Nephron (organoid): ENCODE measurements around the gene MTRF1.
"Not testable (repeated sequence)": the region's sequence is repeated elsewhere in the genome, so short reads cannot be mapped to it uniquely, and the experiment has no call there.

Source experiments
- H3K27ac Mint-ChIP-seq, 3 experiments: 2 replicates each; pipeline ENCODE4 v1.8.0; 2020; ENCODE audit warnings: mixed read lengths in 3 of 3, mild to moderate bottlenecking in 2 of 3, moderate library complexity in 1 of 3
- H3K27me3 Mint-ChIP-seq: 2 replicates; pipeline ENCODE4 v1.8.0; 2021; ENCODE audit warnings: low read depth, mild to moderate bottlenecking, moderate library complexity, mixed read lengths
- H3K36me3 Mint-ChIP-seq: 2 replicates; pipeline ENCODE4 v1.8.0; 2020; ENCODE audit warnings: low read depth, mixed read lengths
- H3K4me1 Mint-ChIP-seq: 2 replicates; pipeline ENCODE4 v1.8.0; 2020; ENCODE audit warnings: mixed read lengths
- H3K4me3 Mint-ChIP-seq, 3 experiments: 2 replicates each; pipeline ENCODE4 v1.8.0; 2020; ENCODE audit warnings: mild to moderate bottlenecking in 3 of 3, mixed read lengths in 3 of 3, moderate library complexity in 2 of 3
- H3K9me3 Mint-ChIP-seq: 2 replicates; pipeline ENCODE4 v1.8.0; 2020; ENCODE audit warnings: mixed read lengths
- CTCF ChIP-seq, 3 experiments: fragments of 200-600 bp; sonication (generic); IDR thresholded peaks; one replicate each; pipeline ENCODE4 v1.5.0; 2021; ENCODE audit warnings: antibody characterized with exemption in 3 of 3; ENCODE audit not compliant: unreplicated experiment in 3 of 3

MTRF1 gene

GRCh38 chr13:41286370-41286769, 23.0 kb upstream of the MTRF1 start:
- Mint-ChIP-seq H3K9me3 (peaks cover under 1% of the 10 kb centered on the region), H3K27ac (no peak overlapping the region), H3K27me3 (no peaks in the 10 kb centered on the region), H3K4me1 (no peaks in the 10 kb centered on the region), H3K36me3 (no peaks in the 10 kb centered on the region), H3K4me3 (no peak overlapping the region)
- no peak for TF ChIP-seq CTCF (IDR thresholded peaks at IDR 0.05; ENCODE audit: unreplicated experiment in 3 of 3)

GRCh38 chr13:41284512-41285288, 21.3 kb upstream of the MTRF1 start:
- Mint-ChIP-seq H3K36me3 (no peaks in the 10 kb centered on the region), H3K27ac (no peak overlapping the region), H3K9me3 (no peaks in the 10 kb centered on the region), H3K4me3 (no peak overlapping the region), H3K4me1 (no peaks in the 10 kb centered on the region), H3K27me3 (peaks cover 4% of the 10 kb centered on the region)
- no peak for TF ChIP-seq CTCF (IDR thresholded peaks at IDR 0.05; ENCODE audit: unreplicated experiment in 3 of 3)

- TF ChIP-seq CTCF (IDR thresholded peaks at IDR 0.05; ENCODE audit: unreplicated experiment in 3 of 3), result no peak
- peak overlapping the region in 1 of 3 experiments; percentile 8 for H3K27ac Mint-ChIP-seq
- H3K4me3 Mint-ChIP-seq, result no peak overlapping the region
- H3K36me3 Mint-ChIP-seq, result no peaks in the 10 kb centered on the region
- H3K9me3 Mint-ChIP-seq, result no peaks in the 10 kb centered on the region
- no peaks in the 10 kb centered on the region for H3K4me1 Mint-ChIP-seq
- H3K27me3 Mint-ChIP-seq, result peaks cover 4% of the 10 kb centered on the region
These were observed 18.8 kb upstream of the MTRF1 start for GRCh38 chr13:41282129-41282571.

GRCh38 chr13:41279156-41279555, 15.8 kb upstream of the MTRF1 start:
- not testable (repeated sequence) for H3K9me3 Mint-ChIP-seq, H3K27ac Mint-ChIP-seq, H3K27me3 Mint-ChIP-seq, H3K36me3 Mint-ChIP-seq, H3K4me1 Mint-ChIP-seq, H3K4me3 Mint-ChIP-seq

GRCh38 chr13:41276824-41277223, 13.4 kb upstream of the MTRF1 start:
- Mint-ChIP-seq H3K27ac (no peak overlapping the region), H3K27me3 (peaks cover 4% of the 10 kb centered on the region), H3K4me1 (no peaks in the 10 kb centered on the region), H3K36me3 (peaks cover 3% of the 10 kb centered on the region), H3K9me3 (peaks cover 3% of the 10 kb centered on the region), H3K4me3 (no peak overlapping the region)
- no peak for TF ChIP-seq CTCF (IDR thresholded peaks at IDR 0.05; ENCODE audit: unreplicated experiment in 3 of 3)

- Mint-ChIP-seq H3K4me1 (no peaks in the 10 kb centered on the region), H3K9me3 (peaks cover 12% of the 10 kb centered on the region), H3K27me3 (no peaks in the 10 kb centered on the region), H3K4me3 (no peak overlapping the region), H3K27ac (no peak overlapping the region), H3K36me3 (peaks cover 4% of the 10 kb centered on the region)
- no peak for TF ChIP-seq CTCF (IDR thresholded peaks at IDR 0.05; ENCODE audit: unreplicated experiment in 3 of 3)
These were observed 11.5 kb upstream of the MTRF1 start for GRCh38 chr13:41274881-41275280.
